RWPE2 (cell line): Measurements from ENCODE around the gene HOXC10.

Experiments
- ATAC-seq: fragments of 200-7000 bp; cut with Tn5 transposase; 3 replicates; pipeline ENCODE4 v1.9.1; 2021; ENCODE audit warnings: low read depth
- DNase-seq: peaks from one replicate; pipeline ENCODE4 v3.0.0-alpha.2; 2020; ENCODE audit warnings: low spot score
- H3K27ac ChIP-seq: fragments of 450-650 bp; 2 replicates; pipeline ENCODE4 v1.5.1; 2017; ENCODE audit warnings: mild to moderate bottlenecking; ENCODE audit not compliant: poor library complexity, severe bottlenecking
- H3K27me3 ChIP-seq: fragments of 250-450 bp; sonication (Bioruptor Pico); 2 replicates; pipeline ENCODE4 v1.5.1; 2021; ENCODE audit warnings: mild to moderate bottlenecking, moderate library complexity; ENCODE audit not compliant: insufficient read depth, poor library complexity, severe bottlenecking
- H3K36me3 ChIP-seq: fragments of 250-450 bp; sonication (Bioruptor Pico); 2 replicates; pipeline ENCODE4 v1.5.1; 2020; ENCODE audit warnings: low read depth, mild to moderate bottlenecking, moderate library complexity
- H3K4me1 ChIP-seq: fragments of 250-450 bp; sonication (Bioruptor Pico); 2 replicates; pipeline ENCODE4 v1.5.1; 2021; ENCODE audit warnings: mild to moderate bottlenecking, moderate library complexity; ENCODE audit not compliant: insufficient read depth, poor library complexity, severe bottlenecking
- H3K4me3 ChIP-seq: fragments of 250-450 bp; sonication (Bioruptor Pico); 2 replicates; pipeline ENCODE4 v1.5.1; 2021; ENCODE audit warnings: mild to moderate bottlenecking, moderate library complexity; ENCODE audit not compliant: severe bottlenecking
- H3K9me3 ChIP-seq: fragments of 250-450 bp; sonication (Bioruptor Pico); 2 replicates; pipeline ENCODE4 v1.5.1; 2021; ENCODE audit warnings: mild to moderate bottlenecking, moderate library complexity; ENCODE audit not compliant: severe bottlenecking
- TF ChIP-seq, protein P1 (sequence below): fragments of 450-650 bp; IDR thresholded peaks from one replicate; pipeline ENCODE4 v1.5.1; 2017; ENCODE audit warnings: mild to moderate bottlenecking, moderate library complexity; ENCODE audit not compliant: poor library complexity, severe bottlenecking

HOXC10 gene

DNA sequence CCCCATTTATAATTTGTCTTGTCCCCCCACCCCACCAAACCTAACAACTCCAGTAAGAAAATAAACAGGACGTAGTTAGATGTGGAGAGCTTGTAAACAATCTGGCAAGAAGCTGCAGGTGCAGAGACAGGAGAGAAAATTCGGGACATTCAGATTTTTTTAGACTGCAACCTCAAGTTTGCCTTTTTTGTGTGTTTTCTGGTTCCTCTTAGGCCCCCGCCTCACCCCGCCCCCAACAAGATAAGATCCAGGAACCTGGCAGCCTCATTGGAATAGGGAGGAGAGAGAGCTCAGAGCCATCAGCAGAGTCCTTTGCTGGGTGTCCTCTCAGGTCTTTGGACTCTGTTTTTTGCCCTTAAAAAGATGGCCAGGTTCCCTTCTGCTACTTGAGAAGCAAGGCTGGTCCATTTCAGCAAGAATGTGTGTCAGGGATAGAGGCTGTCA lies 2.9 kb downstream of the HOXC10 start:
- TF ChIP-seq, protein P1, sequence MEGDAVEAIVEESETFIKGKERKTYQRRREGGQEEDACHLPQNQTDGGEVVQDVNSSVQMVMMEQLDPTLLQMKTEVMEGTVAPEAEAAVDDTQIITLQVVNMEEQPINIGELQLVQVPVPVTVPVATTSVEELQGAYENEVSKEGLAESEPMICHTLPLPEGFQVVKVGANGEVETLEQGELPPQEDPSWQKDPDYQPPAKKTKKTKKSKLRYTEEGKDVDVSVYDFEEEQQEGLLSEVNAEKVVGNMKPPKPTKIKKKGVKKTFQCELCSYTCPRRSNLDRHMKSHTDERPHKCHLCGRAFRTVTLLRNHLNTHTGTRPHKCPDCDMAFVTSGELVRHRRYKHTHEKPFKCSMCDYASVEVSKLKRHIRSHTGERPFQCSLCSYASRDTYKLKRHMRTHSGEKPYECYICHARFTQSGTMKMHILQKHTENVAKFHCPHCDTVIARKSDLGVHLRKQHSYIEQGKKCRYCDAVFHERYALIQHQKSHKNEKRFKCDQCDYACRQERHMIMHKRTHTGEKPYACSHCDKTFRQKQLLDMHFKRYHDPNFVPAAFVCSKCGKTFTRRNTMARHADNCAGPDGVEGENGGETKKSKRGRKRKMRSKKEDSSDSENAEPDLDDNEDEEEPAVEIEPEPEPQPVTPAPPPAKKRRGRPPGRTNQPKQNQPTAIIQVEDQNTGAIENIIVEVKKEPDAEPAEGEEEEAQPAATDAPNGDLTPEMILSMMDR = no peak
- Histone ChIP-seq H3K4me1 (peaks cover 6% of the 10 kb centered on the region), H3K36me3 (no peaks in the 10 kb centered on the region), H3K9me3 (no peaks in the 10 kb centered on the region), H3K27me3 (peaks cover 93% of the 10 kb centered on the region), H3K27ac (no peak overlapping the region), H3K4me3 (no peak overlapping the region)
- DNase-seq (no peak), ATAC-seq (no peak)

DNA sequence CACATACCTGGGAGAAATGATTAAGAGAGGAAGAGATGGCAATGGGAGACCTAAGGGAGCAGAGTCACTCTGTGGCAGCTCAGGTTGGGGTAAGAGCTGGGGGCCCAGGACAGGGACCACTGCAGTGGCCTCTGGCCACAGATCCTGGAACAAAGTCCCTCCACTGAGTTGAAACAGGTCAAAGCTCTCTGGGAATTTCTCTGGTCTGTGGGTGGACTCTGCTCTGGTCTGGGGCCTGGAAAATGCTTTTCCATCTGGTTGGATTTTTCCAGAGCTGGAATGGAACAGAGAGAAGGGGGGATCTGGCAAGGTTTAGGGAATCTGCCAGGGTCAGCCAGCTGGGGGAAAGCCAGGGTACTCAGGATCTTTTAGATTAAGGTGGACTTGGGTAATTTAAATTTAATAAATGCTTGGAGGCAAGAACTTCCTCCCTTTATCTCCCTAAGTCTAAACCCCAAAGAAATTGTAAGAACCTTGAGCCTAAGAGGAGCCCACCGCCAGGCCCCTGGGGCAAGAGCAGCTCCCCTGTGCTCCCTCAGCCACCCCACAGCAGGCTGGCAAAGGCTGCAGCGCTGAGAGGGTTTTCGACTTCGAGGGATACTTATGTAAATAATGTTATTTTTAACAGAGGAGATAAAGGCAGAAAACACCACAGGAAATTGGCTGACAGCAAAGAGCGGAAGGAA lies 3.7 kb downstream of the HOXC10 start:
- Histone ChIP-seq H3K4me1 (peaks cover 6% of the 10 kb centered on the region), H3K27me3 (peaks cover 93% of the 10 kb centered on the region), H3K4me3 (peak overlapping the region; percentile 4), H3K36me3 (no peaks in the 10 kb centered on the region), H3K27ac (no peak overlapping the region), H3K9me3 (no peaks in the 10 kb centered on the region)
- TF ChIP-seq, protein P1 = no peak
- no peak for ATAC-seq
- no peak for DNase-seq

DNA sequence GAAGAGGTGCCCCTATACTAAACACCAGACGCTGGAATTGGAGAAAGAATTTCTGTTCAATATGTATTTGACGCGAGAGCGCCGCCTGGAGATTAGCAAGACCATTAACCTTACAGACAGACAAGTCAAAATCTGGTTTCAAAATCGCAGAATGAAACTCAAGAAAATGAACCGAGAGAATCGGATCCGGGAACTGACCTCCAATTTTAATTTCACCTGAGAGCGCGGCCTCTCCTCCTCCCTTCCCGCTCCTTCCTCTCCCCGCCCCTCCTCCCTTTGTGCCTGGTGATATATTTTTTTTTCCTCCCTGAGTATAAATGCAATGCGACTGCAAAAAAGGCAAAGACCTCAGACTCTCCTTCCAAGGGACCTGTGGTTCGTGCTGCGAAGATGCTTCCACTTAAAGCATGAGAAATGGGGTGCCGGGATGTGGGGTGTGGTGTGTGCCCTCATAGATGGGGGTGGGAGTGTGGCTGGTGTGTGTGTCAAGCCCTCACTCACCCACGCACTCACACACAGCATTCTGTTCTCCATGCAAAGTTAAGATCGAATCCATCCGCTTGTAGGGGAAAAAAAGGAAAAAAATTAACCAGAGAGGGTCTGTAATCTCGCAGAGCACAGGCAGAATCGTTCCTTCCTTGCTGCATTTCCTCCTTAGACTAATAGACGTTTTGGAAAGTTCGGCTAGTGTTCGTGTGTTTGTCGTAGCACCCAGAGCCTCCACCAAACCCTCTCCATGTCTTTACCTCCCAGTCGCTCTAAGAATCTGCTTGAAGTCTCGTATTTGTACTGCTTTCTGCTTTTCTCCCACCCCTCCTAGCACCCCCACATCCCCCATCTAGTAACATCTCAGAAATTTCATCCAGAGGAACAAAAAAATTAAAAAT lies 4.5 kb downstream of the HOXC10 start:
- no peak for ATAC-seq
- Histone ChIP-seq H3K9me3 (no peaks in the 10 kb centered on the region), H3K4me1 (peaks cover 6% of the 10 kb centered on the region), H3K27ac (no peak overlapping the region), H3K27me3 (peaks cover 94% of the 10 kb centered on the region), H3K4me3 (peak overlapping the region; percentile 4), H3K36me3 (no peaks in the 10 kb centered on the region)
- TF ChIP-seq, protein P1 = peak; percentile 64
- no peak for DNase-seq

DNA sequence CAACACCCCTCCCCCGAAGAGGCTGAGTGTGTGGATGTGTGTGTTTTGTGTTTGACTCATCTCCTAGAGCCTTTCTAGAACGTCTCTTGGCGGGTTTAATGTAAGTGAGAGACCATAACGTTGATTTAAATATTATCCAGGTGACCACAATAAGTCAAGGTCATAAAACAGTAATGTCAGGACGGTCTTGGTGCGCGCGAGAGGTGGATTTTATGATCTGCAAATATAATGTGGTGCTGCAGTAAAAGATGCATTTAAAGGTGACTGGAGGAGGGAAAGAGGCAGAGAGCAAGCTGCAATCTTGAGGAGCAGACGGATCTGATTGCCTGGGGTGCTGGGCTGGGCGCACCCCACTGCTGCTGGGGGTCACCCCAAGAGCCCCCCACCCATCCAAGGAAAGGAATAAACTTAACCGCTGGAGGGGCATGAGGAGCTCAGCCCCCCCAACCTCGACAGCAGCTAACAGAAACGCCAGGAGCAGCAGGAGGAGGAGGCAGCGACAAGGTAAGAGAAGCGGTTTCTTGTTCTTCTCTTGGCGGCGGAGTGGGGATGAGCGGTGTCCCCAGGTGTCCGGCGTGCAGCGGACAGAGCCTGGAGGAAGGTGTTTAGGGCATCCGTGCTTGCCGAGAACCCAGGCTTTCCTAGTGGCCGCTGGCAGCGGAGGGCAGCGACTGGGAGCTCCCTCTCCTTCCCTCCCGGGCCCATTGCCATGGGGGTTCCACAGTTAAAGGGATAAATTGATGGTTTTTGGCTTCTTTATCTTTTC lies 5.5 kb downstream of the HOXC10 start:
- H3K27me3 ChIP-seq = peaks cover 100% of the 10 kb centered on the region
- ATAC-seq (no peak), DNase-seq (no peak)
- TF ChIP-seq, protein P1 = no peak
- no peaks in the 10 kb centered on the region for H3K9me3 ChIP-seq
- H3K4me1 ChIP-seq = peaks cover 6% of the 10 kb centered on the region
- no peak overlapping the region for H3K27ac ChIP-seq
- no peak overlapping the region for H3K4me3 ChIP-seq
- H3K36me3 ChIP-seq = no peaks in the 10 kb centered on the region
